GM21423 (cell line): ENCODE data around the gene TAF1A.
A peak's percentile ranks its signal among the peaks of the same experiment; 100 is the strongest.

ENCODE experiments used
- ATAC-seq: cut with Tn5 transposase; IDR thresholded peaks from one replicate; pipeline ENCODE4 v1.9.1; 2021; ENCODE audit warnings: mild to moderate bottlenecking, moderate library complexity; ENCODE audit not compliant: unreplicated experiment

Gene TAF1A

DNA sequence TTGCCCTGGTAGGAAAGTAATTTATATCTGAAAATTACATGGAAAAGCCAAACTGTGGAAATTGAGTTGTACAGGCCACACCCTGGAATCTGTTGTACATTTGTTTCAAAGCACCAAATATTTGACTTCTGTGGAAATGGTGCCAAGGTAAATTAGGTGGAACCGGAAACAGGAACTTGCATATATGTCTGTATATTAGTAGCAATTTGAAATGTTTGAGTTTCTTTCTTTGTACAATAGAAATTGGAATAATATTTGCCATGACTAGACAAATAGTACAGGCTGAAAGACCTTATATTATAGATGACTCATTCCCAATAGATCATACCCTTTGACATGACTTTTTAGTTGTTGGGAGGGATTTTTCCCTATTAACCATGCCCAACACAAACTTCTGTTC lies 10.5 kb upstream of the TAF1A start:
- no peak for ATAC-seq

DNA sequence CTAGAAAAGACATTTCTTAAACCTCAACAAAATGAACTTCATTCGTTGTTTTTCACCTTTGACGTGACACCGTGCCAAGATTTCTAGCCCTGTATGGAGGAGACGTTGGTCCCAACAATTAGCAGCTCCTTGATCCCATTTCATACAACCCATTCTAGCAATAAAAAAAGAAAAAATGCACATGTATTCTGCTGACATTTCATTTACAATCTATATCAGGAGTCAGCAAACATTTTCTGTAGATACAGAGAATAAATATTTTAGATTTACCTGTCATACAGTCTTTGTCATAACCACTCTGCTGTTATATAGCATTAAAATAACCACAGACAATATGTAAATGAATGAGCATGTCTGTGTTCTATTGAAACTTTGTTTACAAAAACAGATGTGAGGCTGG lies 7.0 kb upstream of the TAF1A start:
- ATAC-seq, result no peak

DNA sequence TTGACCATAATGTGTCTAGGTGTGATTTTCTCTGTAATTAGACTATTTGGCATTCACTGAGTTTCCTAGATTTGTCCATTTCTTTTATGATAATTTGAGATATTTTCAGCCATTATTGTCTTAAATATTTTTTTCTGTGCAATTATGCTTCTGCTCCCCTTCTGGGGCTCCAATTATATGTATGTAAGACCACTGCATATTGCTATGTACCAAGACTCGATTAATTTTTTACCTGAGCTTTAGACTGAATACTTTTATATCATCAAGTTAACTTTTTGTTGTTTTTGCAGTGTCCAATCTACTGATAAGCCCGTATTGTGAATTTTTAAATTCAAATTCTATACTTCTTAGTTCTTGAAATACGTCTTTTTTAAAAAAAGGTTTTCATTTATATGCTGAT lies 5.1 kb upstream of the TAF1A start:
- ATAC-seq, result no peak

DNA sequence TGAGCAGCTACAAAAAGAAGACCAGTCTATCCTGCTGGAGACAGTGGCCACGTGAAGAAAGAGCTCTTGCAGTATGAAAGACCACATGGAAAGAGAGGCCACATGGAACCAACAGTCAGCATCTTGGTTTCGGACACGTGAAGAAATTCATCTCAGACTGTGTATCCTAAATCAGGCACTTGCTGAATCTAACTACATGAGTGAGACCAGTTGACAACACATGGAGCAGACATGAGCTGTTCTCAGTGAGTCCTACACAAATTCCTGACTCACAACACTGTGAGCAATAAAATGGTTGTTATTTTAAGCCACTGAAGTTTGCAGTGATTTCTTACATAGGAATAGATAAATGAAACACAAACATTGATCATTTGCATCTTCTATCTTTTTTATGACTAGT lies 2.4 kb upstream of the TAF1A start:
- no peak for ATAC-seq

DNA sequence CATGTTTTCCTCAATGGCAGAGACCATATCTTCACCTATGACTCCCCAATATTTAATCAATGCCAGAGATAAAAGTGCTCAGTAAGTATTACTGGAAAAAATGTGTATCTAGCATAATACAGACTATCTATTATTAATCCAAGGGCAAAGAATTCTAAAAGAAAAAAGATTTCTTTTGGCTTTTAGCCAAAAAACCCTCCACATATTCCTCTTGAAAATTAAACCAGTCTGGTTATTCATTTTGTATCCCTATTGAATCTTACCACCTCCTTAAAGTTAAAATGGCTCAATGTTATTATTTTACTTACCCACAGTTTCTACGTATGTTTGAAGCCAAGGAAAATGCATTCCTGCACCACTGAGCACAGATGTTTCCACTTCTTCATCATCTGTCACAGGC lies 1.6 kb downstream of the TAF1A start:
- no peak for ATAC-seq

DNA sequence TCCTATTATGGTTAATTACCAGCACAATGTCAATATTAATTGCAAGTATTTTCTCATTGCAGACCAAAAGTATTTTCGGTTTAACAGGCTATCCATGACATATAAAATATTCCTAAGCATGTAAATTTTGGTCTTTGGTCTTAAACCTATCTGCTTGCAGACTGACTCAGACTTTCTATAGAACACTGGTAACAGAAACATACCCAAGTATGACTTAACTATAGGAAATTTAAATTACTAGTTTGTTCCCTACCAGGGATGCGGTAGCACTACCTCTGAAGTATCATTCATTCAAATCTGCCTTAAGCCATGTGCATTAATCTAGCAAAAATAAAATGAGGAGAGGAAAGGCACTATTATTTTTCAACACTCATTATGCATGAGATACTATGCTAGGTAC lies 2.9 kb downstream of the TAF1A start:
- ATAC-seq, result no peak

DNA sequence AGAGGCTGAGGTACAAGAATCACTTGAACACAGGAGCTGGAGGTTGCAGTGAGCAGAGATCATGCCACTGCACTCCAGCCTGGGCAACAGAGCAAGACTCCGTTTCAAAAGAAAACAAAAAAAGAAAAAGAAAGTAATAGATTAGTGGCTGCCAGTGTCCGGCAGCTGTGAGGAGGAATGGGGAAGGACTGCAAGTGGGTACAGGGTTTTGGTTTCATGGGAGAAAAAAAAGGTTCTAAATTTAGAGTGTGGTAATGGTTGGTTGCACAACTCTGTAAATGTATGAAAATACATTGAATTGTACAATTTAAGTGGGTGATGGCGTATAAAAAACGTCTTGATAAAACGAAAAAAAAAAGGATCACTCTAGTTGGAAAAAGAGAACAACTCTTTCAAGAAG lies 6.7 kb downstream of the TAF1A start:
- peak; percentile 88 for ATAC-seq

DNA sequence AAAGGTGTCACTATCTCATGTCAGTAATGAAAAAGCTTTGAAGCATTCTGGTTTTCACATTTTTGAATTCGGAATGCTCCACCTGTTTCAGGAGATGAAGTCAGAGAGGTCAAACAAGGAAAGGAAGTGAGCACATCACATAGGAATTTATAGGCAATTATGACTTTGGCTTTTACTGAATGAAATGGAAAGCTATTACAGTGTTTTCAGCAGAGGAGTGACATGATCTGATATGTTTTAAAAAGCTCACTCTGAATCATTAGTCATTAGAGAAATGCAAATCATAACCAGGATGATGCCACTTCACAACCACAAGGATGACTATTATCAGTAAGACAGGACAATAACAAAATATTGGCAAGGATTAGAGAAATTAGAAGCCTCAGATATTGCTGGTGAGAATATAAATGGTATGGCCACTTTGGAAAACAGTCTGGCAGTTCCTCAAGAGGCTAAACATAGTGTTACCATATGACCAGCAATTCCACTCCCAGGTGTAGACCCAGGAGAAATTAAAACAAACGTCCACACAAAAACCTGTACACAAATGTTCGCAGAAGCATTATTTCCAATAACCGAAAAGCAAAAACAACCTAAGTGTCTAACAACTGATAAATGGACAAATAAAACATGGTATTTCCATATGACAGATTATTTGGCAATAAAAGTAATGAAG lies 7.5 kb downstream of the TAF1A start:
- peak; percentile 49 for ATAC-seq

DNA sequence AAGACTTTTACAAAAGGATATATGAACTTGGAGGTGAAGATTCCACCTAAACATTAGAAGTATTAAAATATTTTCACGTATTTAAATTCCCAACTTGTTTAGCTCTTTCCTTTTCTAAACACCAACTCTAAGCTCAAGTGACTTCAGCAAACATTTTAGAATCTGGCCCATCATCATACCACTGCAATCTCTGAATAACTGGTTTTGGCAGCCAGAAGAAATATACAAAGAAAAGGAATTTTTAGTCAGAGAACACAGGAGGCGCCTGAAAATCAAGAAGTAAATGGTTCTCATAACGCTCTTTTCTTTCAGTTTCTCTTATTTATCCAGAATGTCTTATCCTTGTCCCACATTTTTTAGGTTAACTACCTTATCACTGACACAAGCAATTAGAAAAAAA lies 10.4 kb downstream of the TAF1A start:
- no peak for ATAC-seq

DNA sequence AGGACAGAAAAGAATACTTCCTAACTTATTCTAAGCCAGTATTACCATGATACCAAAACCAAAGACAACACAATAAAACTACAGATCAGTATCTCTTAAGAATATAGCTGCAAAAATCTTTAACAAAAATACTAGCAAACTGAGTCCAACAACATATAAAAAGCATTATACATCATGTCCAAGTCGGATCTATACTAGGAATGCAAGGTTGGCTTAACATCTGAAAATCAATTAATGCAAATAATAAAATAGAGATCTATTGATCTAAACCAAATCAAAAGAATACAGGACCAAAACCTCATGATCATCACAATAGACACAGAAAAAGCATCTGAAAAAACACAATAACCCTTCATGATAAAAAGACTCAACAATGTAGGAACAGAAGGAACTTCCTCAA lies 18.9 kb downstream of the TAF1A start:
- ATAC-seq, result no peak

DNA sequence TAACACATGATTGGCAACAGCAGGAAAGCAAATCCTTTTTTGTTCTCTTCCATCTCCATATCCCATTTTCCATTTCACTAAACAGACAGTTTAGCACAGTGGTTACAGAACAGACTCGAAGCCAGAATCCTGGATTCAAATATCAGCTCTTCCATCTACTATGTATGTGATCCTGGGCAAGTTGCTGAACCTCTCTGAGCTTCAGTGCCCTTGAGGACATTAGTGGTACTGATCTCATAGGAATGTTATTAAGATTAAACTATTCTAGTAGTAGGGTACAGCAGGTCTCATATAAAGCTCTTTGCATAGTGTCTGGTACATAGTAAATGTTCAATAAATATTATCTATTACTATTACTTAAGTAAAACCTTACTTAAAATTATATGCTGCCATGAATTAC lies 28.1 kb downstream of the TAF1A start:
- no peak for ATAC-seq

DNA sequence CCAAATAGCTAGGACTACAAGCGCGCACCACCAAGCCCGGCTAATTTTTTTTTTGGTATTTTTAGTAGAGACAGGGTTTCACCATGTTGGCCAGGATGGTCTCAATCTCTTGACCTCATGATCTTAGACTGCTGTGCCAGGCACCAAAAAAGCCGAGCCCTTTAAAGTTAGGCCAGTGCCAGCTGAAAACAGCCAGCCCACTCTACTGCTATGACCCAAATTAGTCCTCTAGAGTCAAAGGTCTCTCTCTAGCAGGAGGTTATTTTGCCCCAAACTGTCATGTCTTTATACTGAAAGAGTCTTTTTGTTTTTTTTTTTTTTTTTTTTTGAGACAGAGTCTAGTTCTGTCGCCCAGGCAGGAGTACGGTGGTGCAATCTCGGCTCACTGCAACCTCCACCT lies 32.2 kb downstream of the TAF1A start:
- ATAC-seq, result no peak

DNA sequence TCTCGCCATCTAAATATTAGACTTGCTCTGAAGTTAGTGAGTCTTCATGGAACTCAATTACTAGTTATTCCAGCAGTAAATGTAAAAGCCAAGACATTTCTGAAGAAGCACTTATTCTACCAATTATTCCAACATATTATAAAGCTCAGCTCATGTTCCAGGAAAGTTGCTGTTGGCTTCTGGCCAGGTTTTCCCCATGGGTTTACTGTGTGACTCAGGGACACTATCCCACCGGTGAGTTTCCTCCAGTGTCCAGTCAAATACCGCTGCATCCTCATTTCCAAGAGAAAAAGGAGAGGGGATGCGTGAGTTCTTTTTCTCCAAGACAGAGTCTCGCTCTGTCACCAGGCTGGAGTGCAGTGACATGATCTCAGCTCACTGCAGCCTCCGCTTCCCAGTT lies 32.6 kb downstream of the TAF1A start:
- no peak for ATAC-seq

DNA sequence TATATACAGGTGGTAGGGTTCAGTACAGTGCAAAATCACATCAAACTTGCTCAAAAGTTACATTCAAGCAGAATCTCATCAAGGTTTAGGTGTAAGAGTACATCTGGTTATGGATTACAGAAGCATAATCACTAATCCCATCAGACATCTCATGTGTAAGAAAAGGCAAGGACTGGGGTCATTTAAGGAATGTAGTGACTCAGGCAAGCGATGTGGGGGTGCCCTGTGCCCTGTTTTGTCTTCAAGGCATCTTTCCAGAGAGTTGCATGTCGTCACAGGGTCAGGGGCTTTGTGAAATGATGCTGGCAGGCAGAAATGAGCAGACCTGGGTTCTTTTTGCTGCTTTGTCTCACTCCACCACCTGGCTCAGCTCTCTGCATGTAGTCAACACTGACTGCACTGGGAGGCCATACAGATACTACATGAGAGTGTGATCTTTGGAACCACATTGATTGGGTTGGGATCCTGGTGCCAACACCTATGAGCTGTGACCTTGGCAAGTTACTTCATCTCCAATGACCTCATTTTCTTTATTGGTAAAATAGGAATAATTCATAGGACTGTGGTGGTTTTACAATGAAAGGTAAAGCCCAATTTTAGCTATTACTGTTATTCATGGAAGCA lies 33.6 kb downstream of the TAF1A start:
- no peak for ATAC-seq

DNA sequence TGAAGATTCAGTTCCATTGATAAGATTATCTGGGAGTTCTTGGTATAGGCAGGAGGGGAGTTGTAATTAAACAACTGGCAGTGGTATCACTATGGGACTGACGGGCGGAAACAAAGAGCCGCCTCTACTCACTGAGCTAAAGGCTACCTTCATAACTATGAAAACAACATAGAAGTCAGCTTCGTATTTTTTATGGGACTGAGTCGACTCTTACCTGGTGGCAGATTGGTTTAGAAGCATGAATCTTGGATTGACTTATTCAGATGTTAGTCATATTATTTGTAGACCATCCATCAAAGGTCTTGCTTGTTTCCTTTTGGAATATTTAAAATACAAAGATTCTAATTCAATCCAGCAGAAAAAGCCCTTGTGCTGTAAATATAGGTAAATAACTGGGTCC lies 35.6 kb downstream of the TAF1A start:
- ATAC-seq, result no peak

DNA sequence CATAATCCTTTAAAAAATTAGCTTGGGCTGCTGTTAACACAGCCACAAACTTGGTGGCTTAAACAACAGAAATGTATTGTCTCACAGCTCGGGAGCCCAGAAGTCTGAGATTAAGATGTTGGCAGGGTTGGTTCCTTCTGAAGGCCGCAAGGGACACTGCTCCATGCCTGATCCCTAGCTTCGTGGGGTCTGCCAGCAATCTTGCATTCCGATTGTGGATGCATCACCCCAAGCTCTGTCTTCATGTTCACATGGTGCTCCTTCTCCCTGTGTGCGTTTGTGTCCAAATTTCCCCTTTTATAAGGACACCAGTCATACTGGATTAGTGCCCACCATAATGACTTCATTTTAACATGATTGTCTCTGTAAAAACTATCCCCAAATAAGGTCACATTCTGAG lies 36.9 kb downstream of the TAF1A start:
- ATAC-seq, result no peak

DNA sequence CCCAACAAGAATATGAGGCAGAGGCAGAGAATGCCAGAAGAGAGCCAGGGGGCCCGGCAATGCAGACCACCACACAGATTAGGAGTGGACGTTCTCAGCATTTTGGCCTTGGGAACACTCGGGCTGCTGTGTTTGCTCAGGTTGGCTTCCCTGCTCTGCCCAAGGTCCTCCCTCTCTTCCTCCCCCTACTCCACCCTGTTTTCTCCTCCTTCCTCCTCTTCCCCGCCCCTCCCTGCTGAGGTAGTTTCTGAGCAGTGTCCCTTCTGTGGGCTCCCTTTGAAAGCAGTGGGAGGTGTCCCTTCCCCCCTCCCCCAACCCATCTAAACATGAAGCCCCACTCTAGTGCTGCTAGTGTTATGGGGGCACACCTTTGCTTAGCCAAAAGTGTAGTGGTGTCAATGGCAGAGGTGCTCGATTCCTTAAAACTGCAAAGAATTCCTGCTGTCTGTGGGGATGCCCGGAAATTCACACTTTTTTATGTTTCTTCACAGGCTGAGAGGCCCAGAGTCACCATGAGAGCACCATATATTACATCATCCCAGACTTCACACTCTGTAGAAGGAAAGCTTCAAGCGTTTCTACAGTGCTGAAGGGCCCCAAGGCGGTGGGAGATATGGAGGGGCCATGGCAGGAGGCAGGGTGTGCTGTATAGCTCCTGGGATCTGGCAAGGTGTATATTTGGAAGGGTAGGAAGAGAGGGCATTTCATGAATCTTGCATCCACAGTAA lies 41.6 kb downstream of the TAF1A start, which contains the start of gene HHIPL2:
Gene HHIPL2, minus strand, starts transcription at position 161 of the 728 bp plus-strand sequence. Its CDS starts 60 bp downstream, at position 101.
- ATAC-seq, result no peak

DNA sequence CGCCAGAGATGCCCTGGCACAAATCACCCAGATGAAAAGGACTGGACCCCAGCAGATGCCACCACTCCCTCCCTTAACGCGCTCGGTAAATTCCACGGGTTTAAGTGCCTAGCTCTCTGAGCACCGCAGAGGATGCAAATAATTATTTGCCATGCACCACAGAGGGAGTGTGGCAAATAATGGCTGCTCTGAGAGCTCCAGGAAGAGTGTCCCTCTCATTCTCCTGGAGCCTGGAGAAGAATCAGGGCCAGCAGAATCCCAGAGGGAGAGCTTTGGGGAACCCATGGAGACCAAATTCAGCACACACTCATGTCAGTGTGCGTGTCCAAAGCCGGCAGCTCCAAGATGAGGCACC lies 42.5 kb downstream of the TAF1A start:
- no peak for ATAC-seq

DNA sequence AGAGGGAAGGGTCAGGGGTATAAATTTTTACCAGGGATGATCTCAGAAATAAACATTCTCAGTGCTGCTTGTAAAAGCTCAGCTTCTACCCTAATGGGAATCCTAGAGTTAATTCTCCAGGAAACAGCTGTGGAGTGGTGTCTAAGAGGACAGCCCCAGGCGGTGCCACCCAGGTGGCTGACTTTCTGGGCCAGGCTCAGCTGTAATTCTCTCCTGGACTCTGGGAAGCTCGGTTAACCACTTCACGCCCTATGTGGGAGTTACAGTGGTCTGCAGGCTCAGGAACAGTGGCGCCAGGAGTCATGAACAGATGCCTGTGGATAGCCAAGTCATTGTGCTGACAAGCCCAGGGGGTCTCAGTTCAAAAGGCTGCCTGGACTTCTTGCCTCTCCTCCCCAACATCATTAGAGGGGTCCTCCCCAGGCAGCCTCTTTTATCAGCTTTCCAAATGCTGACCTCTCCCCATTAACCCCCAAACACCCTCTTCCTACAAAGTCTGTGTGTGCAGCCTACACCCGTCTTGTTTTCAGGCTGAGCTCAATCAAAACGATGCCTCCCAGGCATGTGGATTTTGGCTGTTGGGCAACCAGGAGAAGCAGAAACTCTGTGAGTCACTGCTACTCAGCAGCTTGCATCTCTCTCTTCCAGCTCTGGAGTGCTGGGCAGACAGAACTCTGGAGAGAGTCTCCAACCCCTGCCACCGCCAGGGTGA lies 43.0 kb downstream of the TAF1A start:
- no peak for ATAC-seq

DNA sequence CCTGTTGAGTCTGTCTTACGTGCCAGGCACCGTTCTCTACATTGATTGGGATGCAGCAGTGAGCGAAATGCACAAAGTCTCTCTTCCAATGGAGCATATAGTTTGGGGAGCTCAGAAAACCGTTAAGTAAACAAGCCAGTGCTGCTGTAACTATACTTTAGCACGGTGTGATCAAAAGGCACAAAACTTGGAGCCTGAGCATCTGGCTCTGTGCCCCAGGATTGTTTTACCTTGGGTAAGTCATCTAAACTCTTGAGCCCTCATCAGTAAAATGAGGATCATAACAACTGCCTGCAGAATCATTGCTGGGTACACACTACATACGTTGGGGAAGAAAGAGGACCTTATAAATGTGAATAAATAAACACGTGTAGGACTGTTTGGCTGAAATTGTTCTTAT lies 43.6 kb downstream of the TAF1A start:
- ATAC-seq, result no peak

DNA sequence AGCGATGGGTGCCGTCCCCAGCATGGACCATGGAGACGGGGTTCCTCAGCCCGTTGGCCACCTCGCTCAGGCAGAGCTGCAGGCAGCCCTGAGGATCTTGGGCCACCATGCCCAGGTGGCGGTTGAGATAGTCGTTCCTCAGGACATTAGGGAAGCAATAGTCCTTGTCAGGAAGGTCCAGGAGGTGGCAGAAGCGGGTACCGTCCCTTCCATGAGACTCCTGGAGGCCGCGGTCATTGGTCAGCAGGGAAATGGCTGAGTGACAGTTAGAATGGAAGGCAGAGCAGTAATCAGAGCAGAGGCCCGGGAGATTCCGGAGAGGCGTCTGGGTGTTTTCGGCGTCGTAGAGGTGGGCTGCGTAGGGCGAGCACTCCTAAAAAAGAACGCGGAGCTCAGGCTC lies 45.9 kb downstream of the TAF1A start:
- ATAC-seq, result no peak

DNA sequence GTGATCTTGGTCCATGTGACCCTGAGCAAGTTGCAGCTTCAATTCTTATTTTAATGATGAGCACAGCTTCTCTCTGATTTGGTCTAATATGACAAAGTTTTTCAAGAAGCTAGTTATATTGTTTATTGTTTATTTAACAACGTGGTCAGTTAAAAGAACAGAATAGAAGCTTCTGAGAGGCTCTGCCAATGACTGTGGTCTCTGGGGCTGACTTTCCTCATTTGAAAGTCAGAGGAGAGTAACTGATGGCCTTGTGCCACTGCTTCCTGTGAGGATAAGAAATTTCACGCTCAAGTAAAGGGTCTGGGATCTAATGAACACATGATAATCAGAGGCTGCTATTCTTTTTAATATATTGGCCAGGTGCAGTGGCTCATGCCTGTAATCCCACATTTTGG lies 49.1 kb downstream of the TAF1A start:
- ATAC-seq, result no peak
